GM23338 (cell line): ENCODE measurements around the gene JARID2. TPM values are rescaled to one million over a fixed set of nuclear protein-coding genes. Genes with fewer than 3 reads are reported as not detected.
A peak's percentile ranks its signal among the peaks of the same experiment; 100 is the strongest.

Source experiments
- ATAC-seq: fragments of 200-7000 bp; cut with Tn5 transposase; 3 replicates; pipeline ENCODE4 v1.9.1; 2020
- DNase-seq: peaks from one replicate; pipeline ENCODE4 v3.0.0-alpha.2; 2015; ENCODE audit warnings: low spot score
- H2AFZ ChIP-seq: fragments of 200-600 bp; sonication (generic); 2 replicates; pipeline ENCODE4 v1.8.0; 2016; ENCODE audit warnings: antibody characterized with exemption, mild to moderate bottlenecking, moderate library complexity
- H3F3A ChIP-seq: fragments of 200-600 bp; sonication (generic); replicated peaks from 2 replicates; pipeline ENCODE4 v1.8.0; 2017; ENCODE audit warnings: antibody characterized with exemption, mixed run types, low read depth
- H3K27ac ChIP-seq: fragments of 200-600 bp; sonication (generic); 2 replicates; pipeline ENCODE4 v1.6.1; 2016; ENCODE audit warnings: low read depth
- H3K27me3 ChIP-seq: fragments of 200-600 bp; sonication (generic); 2 replicates; pipeline ENCODE4 v1.8.0; 2016; ENCODE audit warnings: mild to moderate bottlenecking, mixed run types, moderate library complexity; ENCODE audit not compliant: insufficient read depth
- H3K36me3 ChIP-seq: fragments of 200-600 bp; sonication (generic); 2 replicates; pipeline ENCODE4 v1.8.0; 2016; ENCODE audit warnings: mild to moderate bottlenecking; ENCODE audit not compliant: insufficient read depth
- H3K4me1 ChIP-seq: fragments of 200-600 bp; sonication (generic); 2 replicates; pipeline ENCODE4 v1.8.0; 2016; ENCODE audit warnings: mild to moderate bottlenecking, moderate library complexity; ENCODE audit not compliant: insufficient read depth
- H3K4me2 ChIP-seq: fragments of 200-600 bp; sonication (generic); 2 replicates; pipeline ENCODE4 v1.7.1; 2017; ENCODE audit warnings: mixed run types
- H3K4me3 ChIP-seq: fragments of 200-600 bp; sonication (generic); 2 replicates; pipeline ENCODE4 v1.6.1; 2016; ENCODE audit warnings: mixed run types
- H3K79me2 ChIP-seq: fragments of 200-600 bp; sonication (generic); replicated peaks from 2 replicates; pipeline ENCODE4 v1.8.0; 2017; ENCODE audit warnings: mild to moderate bottlenecking; ENCODE audit not compliant: insufficient read depth
- H3K9me2 ChIP-seq: fragments of 200-600 bp; sonication (generic); 2 replicates; pipeline ENCODE4 v1.8.0; 2017; ENCODE audit not compliant: insufficient read depth
- H4K20me1 ChIP-seq: fragments of 200-600 bp; sonication (generic); replicated peaks from 2 replicates; pipeline ENCODE4 v1.8.0; 2017; ENCODE audit warnings: mild to moderate bottlenecking; ENCODE audit not compliant: insufficient read depth
- H3K27ac Mint-ChIP-seq: 2 replicates; pipeline ENCODE4 v1.8.0; 2020; ENCODE audit warnings: inconsistent platforms, mild to moderate bottlenecking, moderate library complexity, mixed read lengths
- H3K27me3 Mint-ChIP-seq: 3 replicates; pipeline ENCODE4 v1.8.0; 2022; ENCODE audit warnings: low read depth, mild to moderate bottlenecking, moderate library complexity, mixed read lengths, inconsistent platforms; ENCODE audit not compliant: insufficient read depth, poor library complexity
- H3K36me3 Mint-ChIP-seq: 3 replicates; pipeline ENCODE4 v1.8.0; 2021; ENCODE audit warnings: low read depth, mild to moderate bottlenecking, inconsistent platforms, moderate library complexity, mixed read lengths
- H3K4me1 Mint-ChIP-seq: 3 replicates; pipeline ENCODE4 v1.8.0; 2020; ENCODE audit warnings: mild to moderate bottlenecking, inconsistent platforms, mixed read lengths
- H3K4me3 Mint-ChIP-seq: 3 replicates; pipeline ENCODE4 v1.8.0; 2021; ENCODE audit warnings: moderate library complexity, mild to moderate bottlenecking, inconsistent platforms, mixed read lengths
- H3K9me3 Mint-ChIP-seq: 3 replicates; pipeline ENCODE4 v1.8.0; 2020; ENCODE audit warnings: moderate library complexity, mild to moderate bottlenecking, inconsistent platforms, mixed read lengths
- CREB1 ChIP-seq: fragments of 250-450 bp; sonication (Bioruptor Pico); IDR thresholded peaks from 2 replicates; pipeline ENCODE4 v1.5.0; 2020; ENCODE audit warnings: low read depth, mild to moderate bottlenecking, moderate library complexity
- ETS1 ChIP-seq: IDR thresholded peaks from 2 replicates; pipeline ENCODE4 v1.6.1; 2016; ENCODE audit warnings: antibody characterized with exemption
- EZH2 ChIP-seq: fragments of 200-600 bp; sonication (generic); IDR thresholded peaks from one replicate; pipeline ENCODE4 v1.8.0; 2017; ENCODE audit warnings: antibody characterized with exemption, mild to moderate bottlenecking, low read depth; ENCODE audit not compliant: unreplicated experiment
- EZH2phosphoT487 ChIP-seq: fragments of 200-600 bp; sonication (generic); IDR thresholded peaks from one replicate; pipeline ENCODE4 v1.8.1; 2018; ENCODE audit warnings: antibody characterized with exemption; ENCODE audit not compliant: unreplicated experiment
- JUNB ChIP-seq: IDR thresholded peaks from one replicate; pipeline ENCODE4 v1.6.1; 2016; ENCODE audit warnings: antibody characterized with exemption; ENCODE audit not compliant: unreplicated experiment
- NANOG ChIP-seq: IDR thresholded peaks from 2 replicates; pipeline ENCODE4 v1.6.1; 2016; ENCODE audit warnings: antibody characterized with exemption, borderline replicate concordance
- POLR2AphosphoS5 ChIP-seq: IDR thresholded peaks from 2 replicates; pipeline ENCODE4 v1.6.1; 2016; ENCODE audit warnings: antibody characterized with exemption, low read depth
- STAT1 ChIP-seq: IDR thresholded peaks from one replicate; pipeline ENCODE4 v1.6.1; 2016; ENCODE audit warnings: antibody characterized with exemption; ENCODE audit not compliant: unreplicated experiment
- ZNF114 ChIP-seq: fragments of 250-450 bp; sonication (Bioruptor Pico); IDR thresholded peaks from 2 replicates; pipeline ENCODE4 v1.5.0; 2020; ENCODE audit warnings: mild to moderate bottlenecking, moderate library complexity
- ZNF331 ChIP-seq: fragments of 250-450 bp; sonication (Bioruptor Pico); IDR thresholded peaks from 2 replicates; pipeline ENCODE4 v1.5.0; 2020; ENCODE audit warnings: low read depth, mild to moderate bottlenecking, moderate library complexity
- ZNF462 ChIP-seq: fragments of 250-450 bp; sonication (Bioruptor Pico); IDR thresholded peaks from 2 replicates; pipeline ENCODE4 v1.5.0; 2020; ENCODE audit warnings: mild to moderate bottlenecking, moderate library complexity
- polyA plus RNA-seq: library from polyadenylated mRNA; unstranded; fragments of >200 nt; fragmentation: Nextera tagmentation; extraction: Ambion mirVana; gene quantifications from 2 replicates; pipeline ENCODE4 v1.2.1, GENCODE V29; 2016
- total RNA-seq: library from RNA; depleted of rRNA; stranded (reverse); fragments of >200 nt; shearing (Covaris generic); gene quantifications from 2 replicates; pipeline ENCODE4 v1.2.3, GENCODE V29; 2014
- TF ChIP-seq, protein P1 (sequence below): IDR thresholded peaks from one replicate; pipeline ENCODE4 v1.6.1; 2018; ENCODE audit warnings: antibody characterized with exemption; ENCODE audit not compliant: unreplicated experiment
- TF ChIP-seq, protein P2 (sequence below), 2 experiments: fragments of 200-600 bp in 1 of 2; sonication (generic) in 1 of 2; conservative IDR thresholded peaks; 2 replicates each; pipeline versions ENCODE4 v1.5.1 to v1.6.1; 2016 to 2017; ENCODE audit warnings: antibody characterized with exemption in 2 of 2, low read depth in 2 of 2, mild to moderate bottlenecking in 2 of 2, moderate library complexity in 1 of 2

The JARID2 gene
- total and polyA plus RNA-seq, 2 experiments from 2014 or later, result 92.8 to 196 TPM

GRCh38 chr6:15387118-15387517 lies 141.2 kb downstream of the JARID2 start:
- Histone ChIP-seq H3K27me3 (no peaks in the 10 kb centered on the region), H3K79me2 (peaks cover 100% of the 10 kb centered on the region), H4K20me1 (peaks cover 98% of the 10 kb centered on the region), H3K4me2 (no peak overlapping the region), H3K4me3 (no peak overlapping the region), H3K36me3 (no peaks in the 10 kb centered on the region), H3K27ac (0 out of 2 replicates have a peak overlapping the region, but pooled peaks have one; percentile 51), H3F3A (peaks cover 30% of the 10 kb centered on the region), H3K9me2 (no peaks in the 10 kb centered on the region), H3K4me1 (peaks cover 95% of the 10 kb centered on the region), H2AFZ (no peak overlapping the region)
- DNase-seq (no peak), ATAC-seq (no peak)
- peaks cover 28% of the 10 kb centered on the region for H3K27me3 Mint-ChIP-seq
- H3K9me3 Mint-ChIP-seq, result no peaks in the 10 kb centered on the region; the same call in 2 of the 3 replicates
- no peak overlapping the region for H3K27ac Mint-ChIP-seq
- no peak overlapping the region for H3K4me3 Mint-ChIP-seq
- peaks cover 90% of the 10 kb centered on the region for H3K4me1 Mint-ChIP-seq
- peaks cover 5% of the 10 kb centered on the region; the same call in 2 of the 3 replicates for H3K36me3 Mint-ChIP-seq
- TF ChIP-seq ZNF462 (no peak), NANOG (no peak), ZNF331 (no peak), ZNF114 (CRISPR knock-in tag) (no peak), STAT1 (no peak), CREB1 (CRISPR knock-in tag) (no peak), JUNB (no peak), ETS1 (no peak), EZH2phosphoT487 (no peak), POLR2AphosphoS5 (no peak), EZH2 (no peak)
- TF ChIP-seq, protein P1, sequence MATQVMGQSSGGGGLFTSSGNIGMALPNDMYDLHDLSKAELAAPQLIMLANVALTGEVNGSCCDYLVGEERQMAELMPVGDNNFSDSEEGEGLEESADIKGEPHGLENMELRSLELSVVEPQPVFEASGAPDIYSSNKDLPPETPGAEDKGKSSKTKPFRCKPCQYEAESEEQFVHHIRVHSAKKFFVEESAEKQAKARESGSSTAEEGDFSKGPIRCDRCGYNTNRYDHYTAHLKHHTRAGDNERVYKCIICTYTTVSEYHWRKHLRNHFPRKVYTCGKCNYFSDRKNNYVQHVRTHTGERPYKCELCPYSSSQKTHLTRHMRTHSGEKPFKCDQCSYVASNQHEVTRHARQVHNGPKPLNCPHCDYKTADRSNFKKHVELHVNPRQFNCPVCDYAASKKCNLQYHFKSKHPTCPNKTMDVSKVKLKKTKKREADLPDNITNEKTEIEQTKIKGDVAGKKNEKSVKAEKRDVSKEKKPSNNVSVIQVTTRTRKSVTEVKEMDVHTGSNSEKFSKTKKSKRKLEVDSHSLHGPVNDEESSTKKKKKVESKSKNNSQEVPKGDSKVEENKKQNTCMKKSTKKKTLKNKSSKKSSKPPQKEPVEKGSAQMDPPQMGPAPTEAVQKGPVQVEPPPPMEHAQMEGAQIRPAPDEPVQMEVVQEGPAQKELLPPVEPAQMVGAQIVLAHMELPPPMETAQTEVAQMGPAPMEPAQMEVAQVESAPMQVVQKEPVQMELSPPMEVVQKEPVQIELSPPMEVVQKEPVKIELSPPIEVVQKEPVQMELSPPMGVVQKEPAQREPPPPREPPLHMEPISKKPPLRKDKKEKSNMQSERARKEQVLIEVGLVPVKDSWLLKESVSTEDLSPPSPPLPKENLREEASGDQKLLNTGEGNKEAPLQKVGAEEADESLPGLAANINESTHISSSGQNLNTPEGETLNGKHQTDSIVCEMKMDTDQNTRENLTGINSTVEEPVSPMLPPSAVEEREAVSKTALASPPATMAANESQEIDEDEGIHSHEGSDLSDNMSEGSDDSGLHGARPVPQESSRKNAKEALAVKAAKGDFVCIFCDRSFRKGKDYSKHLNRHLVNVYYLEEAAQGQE, result no peak
- TF ChIP-seq, protein P2, sequence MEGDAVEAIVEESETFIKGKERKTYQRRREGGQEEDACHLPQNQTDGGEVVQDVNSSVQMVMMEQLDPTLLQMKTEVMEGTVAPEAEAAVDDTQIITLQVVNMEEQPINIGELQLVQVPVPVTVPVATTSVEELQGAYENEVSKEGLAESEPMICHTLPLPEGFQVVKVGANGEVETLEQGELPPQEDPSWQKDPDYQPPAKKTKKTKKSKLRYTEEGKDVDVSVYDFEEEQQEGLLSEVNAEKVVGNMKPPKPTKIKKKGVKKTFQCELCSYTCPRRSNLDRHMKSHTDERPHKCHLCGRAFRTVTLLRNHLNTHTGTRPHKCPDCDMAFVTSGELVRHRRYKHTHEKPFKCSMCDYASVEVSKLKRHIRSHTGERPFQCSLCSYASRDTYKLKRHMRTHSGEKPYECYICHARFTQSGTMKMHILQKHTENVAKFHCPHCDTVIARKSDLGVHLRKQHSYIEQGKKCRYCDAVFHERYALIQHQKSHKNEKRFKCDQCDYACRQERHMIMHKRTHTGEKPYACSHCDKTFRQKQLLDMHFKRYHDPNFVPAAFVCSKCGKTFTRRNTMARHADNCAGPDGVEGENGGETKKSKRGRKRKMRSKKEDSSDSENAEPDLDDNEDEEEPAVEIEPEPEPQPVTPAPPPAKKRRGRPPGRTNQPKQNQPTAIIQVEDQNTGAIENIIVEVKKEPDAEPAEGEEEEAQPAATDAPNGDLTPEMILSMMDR (conservative IDR thresholded peaks at IDR 0.05; ENCODE audit: low read depth in 2 of 2), result no peak
